ENCODE measurements around the gene PTPN20.

DNA sequence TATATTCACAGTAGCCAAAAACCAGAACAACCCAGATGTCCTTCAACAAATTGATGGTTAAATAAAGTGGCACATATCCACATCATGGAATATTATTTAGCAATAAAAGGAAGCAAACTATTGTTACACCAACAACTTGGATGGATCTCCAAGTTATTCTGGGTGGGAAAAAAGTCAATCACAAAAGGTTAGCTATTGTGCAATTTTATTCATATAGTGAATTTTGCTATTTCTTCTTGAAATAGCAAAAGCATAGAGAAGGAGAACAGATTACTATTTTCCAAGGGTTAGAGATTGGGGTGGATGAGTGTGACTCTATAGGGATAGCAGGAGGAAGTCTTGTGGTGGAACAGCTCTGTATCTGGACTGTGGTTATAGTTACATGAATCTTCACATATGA is 87.0 kb downstream of the PTPN20 start:
- no peak for TF ChIP-seq CTBP1 (IDR thresholded peaks at IDR 0.05; ENCODE audit: borderline replicate concordance)
- no peak for TF ChIP-seq TARDBP (IDR thresholded peaks at IDR 0.05)
- no peak for TF ChIP-seq SP1 (IDR thresholded peaks at IDR 0.05)
- TF ChIP-seq BHLHE40 (IDR thresholded peaks at IDR 0.05; ENCODE audit: borderline replicate concordance), result no peak
- no peak for TF ChIP-seq FOXM1 (IDR thresholded peaks at IDR 0.05; ENCODE audit: borderline replicate concordance)
